Omental fat pad (tissue), 4 donors: Measurements from ENCODE around the gene SETD5. TPM values are rescaled to one million over a fixed set of nuclear protein-coding genes. Genes with fewer than 3 reads are reported as not detected.
A peak's percentile ranks its signal among the peaks of the same experiment; 100 is the strongest.

Experiments used
- ATAC-seq: fragments of 150-250 bp; one replicate; pipeline ENCODE4 v1.9.1; 2016; ENCODE audit warnings: mild to moderate bottlenecking, moderate library complexity; ENCODE audit not compliant: low FRiP score
- DNase-seq: peaks from one replicate; pipeline ENCODE4 v3.0.0-alpha.2; 2019; ENCODE audit warnings: low spot score
- total RNA-seq, 4 donors: library from RNA; depleted of rRNA; stranded (reverse); fragments of >200 nt; gene quantifications; one replicate each; pipeline ENCODE4 v1.1.0, GENCODE V29; 2016
- TF ChIP-seq, protein P1 (sequence below), 3 donors: fragments of 450-650 bp; IDR thresholded peaks; one replicate each; pipeline ENCODE4 v1.5.1; 2016 to 2017; ENCODE audit warnings: antibody characterized with exemption in 3 of 3, mild to moderate bottlenecking in 3 of 3, moderate library complexity in 2 of 3

The SETD5 gene
- total RNA-seq: 100 to 1,000 TPM in 2 of 4 donors, 10 to 100 TPM in 2; 86.4 to 120 (median 99.3) TPM

GRCh38 chr3:9397332-9397905 lies at the start of gene SETD5:
Gene SETD5 (plus strand): TSS chr3:9397615. CDS start chr3:9428939, 31,324 bp downstream.
- peak; percentile 81 for ATAC-seq
- TF ChIP-seq, protein P1, sequence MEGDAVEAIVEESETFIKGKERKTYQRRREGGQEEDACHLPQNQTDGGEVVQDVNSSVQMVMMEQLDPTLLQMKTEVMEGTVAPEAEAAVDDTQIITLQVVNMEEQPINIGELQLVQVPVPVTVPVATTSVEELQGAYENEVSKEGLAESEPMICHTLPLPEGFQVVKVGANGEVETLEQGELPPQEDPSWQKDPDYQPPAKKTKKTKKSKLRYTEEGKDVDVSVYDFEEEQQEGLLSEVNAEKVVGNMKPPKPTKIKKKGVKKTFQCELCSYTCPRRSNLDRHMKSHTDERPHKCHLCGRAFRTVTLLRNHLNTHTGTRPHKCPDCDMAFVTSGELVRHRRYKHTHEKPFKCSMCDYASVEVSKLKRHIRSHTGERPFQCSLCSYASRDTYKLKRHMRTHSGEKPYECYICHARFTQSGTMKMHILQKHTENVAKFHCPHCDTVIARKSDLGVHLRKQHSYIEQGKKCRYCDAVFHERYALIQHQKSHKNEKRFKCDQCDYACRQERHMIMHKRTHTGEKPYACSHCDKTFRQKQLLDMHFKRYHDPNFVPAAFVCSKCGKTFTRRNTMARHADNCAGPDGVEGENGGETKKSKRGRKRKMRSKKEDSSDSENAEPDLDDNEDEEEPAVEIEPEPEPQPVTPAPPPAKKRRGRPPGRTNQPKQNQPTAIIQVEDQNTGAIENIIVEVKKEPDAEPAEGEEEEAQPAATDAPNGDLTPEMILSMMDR (IDR thresholded peaks at IDR 0.05): no peak
- DNase-seq: peak; percentile 93

DNA sequence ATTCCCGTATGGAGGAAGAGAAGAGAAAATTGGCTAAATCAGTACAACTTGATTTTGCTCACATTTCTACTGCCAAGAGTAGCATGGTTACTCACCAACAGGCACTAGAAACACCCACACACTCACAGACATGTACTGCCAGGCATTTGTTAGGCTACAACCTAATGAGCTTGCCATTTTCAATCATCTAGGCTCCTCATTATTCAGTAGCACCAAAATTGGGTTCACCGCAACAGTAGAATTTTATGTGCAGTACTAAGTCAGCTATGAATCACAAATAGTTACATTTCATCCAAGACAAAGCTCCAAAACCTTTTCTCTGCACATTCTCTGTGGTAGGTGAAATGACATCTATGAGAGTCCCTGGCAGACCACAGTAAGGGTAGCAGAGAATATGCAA lies 49.5 kb upstream of the SETD5 start:
- TF ChIP-seq, protein P1 (IDR thresholded peaks at IDR 0.05): no peak
- DNase-seq: no peak
- peak; percentile 64 for ATAC-seq

DNA sequence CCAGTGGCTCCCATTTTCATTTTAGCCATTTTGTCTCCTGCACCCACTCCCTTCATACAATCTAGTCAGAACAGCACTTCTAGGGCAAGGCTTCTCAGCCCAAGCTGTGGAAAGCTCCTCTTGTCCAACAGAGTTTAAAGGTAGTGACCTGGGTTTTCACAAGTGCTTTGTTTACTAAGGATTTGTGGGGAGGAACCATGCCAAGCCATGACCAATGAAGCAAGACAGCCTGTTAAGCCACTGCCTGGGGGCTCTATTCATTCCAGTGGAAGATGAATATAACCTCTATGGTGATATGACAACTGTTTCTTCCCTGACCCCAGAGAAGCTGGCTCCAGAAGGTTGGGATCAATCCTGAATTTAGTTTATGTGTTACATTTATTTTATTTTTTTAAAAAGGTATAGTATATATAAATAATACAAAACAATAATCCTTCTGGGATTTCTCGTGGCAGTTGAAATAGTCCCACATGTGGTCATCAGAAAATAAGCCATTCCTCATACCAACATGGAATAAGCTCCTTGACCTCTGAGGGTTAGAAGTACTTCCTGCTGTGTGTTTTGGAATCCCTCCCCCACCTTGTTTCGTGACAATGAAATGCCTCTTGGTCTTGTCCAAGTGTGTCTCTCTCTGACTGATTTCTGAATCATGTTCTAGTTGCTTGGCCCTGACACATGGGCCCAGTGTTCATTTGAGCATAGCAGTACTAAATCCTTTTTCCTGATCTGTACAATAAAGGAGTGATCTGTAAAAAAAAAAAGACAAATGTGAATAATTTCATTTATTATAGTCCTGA lies 47.9 kb upstream of the SETD5 start:
- DNase-seq (no peak), ATAC-seq (no peak)
- TF ChIP-seq, protein P1 (IDR thresholded peaks at IDR 0.05): no peak

DNA sequence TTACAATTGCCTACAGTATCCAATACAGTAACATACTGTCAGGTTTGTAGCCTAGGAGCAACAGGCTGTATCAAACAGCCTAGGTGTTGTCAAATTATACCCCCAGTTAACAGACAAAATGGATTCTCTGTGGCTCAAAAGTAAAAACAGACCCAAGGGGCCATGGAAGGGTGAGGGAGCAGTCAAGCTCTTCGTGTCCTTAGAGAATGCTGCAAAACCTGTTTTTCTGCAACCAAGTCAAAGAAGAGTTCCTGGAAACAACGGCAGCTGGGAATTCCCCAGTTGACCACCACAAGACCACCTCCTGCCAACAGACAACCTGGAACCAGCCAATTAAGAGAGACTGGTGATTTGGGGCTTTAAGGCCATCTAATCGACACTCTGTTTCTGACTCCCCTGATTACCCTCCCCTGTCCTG lies 45.7 kb upstream of the SETD5 start:
- ATAC-seq: no peak
- TF ChIP-seq, protein P1 (IDR thresholded peaks at IDR 0.05): no peak
- no peak for DNase-seq

- TF ChIP-seq, protein P1 (IDR thresholded peaks at IDR 0.05): no peak
- peak; percentile 75 for ATAC-seq
- DNase-seq: no peak
Observed at GRCh38 chr3:9352917-9353752, 44.3 kb upstream of the SETD5 start.

- no peak for ATAC-seq
- no peak for DNase-seq
- TF ChIP-seq, protein P1 (IDR thresholded peaks at IDR 0.05): no peak
Observed at GRCh38 chr3:9361691-9362388, 35.6 kb upstream of the SETD5 start.
